Endothelial cell (in vitro differentiated cells): ENCODE data around the gene PLEKHB2. TPM values are rescaled to one million over a fixed set of nuclear protein-coding genes. Genes with fewer than 3 reads are reported as not detected.
"Not testable (repeated sequence)": the region's sequence is repeated elsewhere in the genome, so short reads cannot be mapped to it uniquely, and the experiment has no call there.

Experiments used
- DNase-seq: peaks from one replicate; pipeline ENCODE4 v3.0.0; 2021; ENCODE audit warnings: low spot score
- H3K27ac Mint-ChIP-seq: one replicate; pipeline ENCODE4 v1.8.0; 2021; ENCODE audit warnings: mixed read lengths, inconsistent platforms; ENCODE audit not compliant: unreplicated experiment
- H3K27me3 Mint-ChIP-seq: one replicate; pipeline ENCODE4 v1.8.0; 2021; ENCODE audit warnings: mild to moderate bottlenecking, moderate library complexity, mixed read lengths, inconsistent platforms; ENCODE audit not compliant: unreplicated experiment
- H3K36me3 Mint-ChIP-seq: one replicate; pipeline ENCODE4 v1.8.0; 2021; ENCODE audit warnings: mild to moderate bottlenecking, low read depth, mixed read lengths, inconsistent platforms; ENCODE audit not compliant: unreplicated experiment
- H3K4me1 Mint-ChIP-seq: one replicate; pipeline ENCODE4 v1.8.0; 2021; ENCODE audit warnings: mild to moderate bottlenecking, mixed read lengths, inconsistent platforms; ENCODE audit not compliant: unreplicated experiment
- H3K4me3 Mint-ChIP-seq: one replicate; pipeline ENCODE4 v1.8.0; 2021; ENCODE audit warnings: mild to moderate bottlenecking, mixed read lengths, inconsistent platforms; ENCODE audit not compliant: unreplicated experiment
- H3K9me3 Mint-ChIP-seq: one replicate; pipeline ENCODE4 v1.8.0; 2021; ENCODE audit warnings: mixed read lengths, inconsistent platforms; ENCODE audit not compliant: unreplicated experiment
- CTCF ChIP-seq: fragments of 200-600 bp; sonication (generic); IDR thresholded peaks from one replicate; pipeline ENCODE4 v1.5.0; 2021; ENCODE audit warnings: antibody characterized with exemption; ENCODE audit not compliant: unreplicated experiment
- total RNA-seq: library from RNA; stranded (reverse); fragmentation: NEBNext Ultra II Directional; extraction: Animal tissue kit (Norgen Biotek cat#: 25700); gene quantifications from one replicate; pipeline ENCODE4 v1.2.1, GENCODE V29; 2021; ENCODE audit not compliant: unreplicated experiment

PLEKHB2 gene
- total RNA-seq, 1 donor from 2014 or later: 59.2 TPM

DNA sequence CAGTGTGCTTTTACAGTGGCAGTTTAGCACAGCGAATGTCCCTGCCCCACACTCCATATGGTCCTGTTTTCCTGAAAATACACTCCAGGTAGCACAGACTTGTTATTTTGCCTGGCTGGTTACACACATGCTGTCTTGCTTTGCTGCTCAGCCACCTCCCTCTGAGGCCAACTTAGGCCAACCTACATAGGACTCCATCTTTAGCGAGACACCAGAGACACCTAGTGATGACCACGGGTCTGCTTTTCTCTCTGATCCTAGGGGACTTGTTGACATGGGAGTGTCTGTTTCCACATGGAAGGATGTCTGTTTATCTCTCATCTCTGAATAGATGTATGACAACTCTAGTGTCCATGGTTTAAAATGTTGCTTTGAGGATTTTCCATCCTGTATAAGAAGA lies 43.3 kb downstream of the PLEKHB2 start:
- H3K4me1 Mint-ChIP-seq: no peaks in the 10 kb centered on the region
- no peak for TF ChIP-seq CTCF
- no peak for DNase-seq
- H3K27ac Mint-ChIP-seq: no peak overlapping the region
- no peaks in the 10 kb centered on the region for H3K9me3 Mint-ChIP-seq
- H3K27me3 Mint-ChIP-seq: peaks cover 7% of the 10 kb centered on the region
- H3K36me3 Mint-ChIP-seq: peaks cover 15% of the 10 kb centered on the region
- H3K4me3 Mint-ChIP-seq: no peak overlapping the region

DNA sequence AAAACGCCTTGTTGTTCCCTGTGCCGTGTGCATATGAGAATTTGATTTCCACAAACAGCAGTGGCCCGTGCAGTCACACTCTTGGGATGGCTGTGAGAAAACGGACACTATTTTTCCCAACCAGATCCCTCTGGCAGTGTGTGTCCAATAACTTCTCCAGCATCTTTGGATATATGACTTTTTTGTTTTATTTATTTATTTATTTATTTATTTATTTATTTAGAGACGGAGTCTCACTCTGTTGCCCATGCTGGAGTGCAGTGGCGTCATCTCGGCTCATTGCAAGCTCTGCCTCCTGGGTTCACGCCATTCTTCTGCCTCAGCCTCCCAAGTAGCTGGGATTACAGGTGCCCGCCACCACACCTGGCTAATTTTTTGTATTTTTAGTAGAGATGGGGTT lies 45.0 kb downstream of the PLEKHB2 start:
- not testable (repeated sequence) for H3K36me3 Mint-ChIP-seq, H3K27ac Mint-ChIP-seq, H3K27me3 Mint-ChIP-seq, H3K4me3 Mint-ChIP-seq, DNase-seq, H3K4me1 Mint-ChIP-seq, H3K9me3 Mint-ChIP-seq

GRCh38 chr2:131151398-131151797 lies 46.3 kb downstream of the PLEKHB2 start:
- H3K9me3 Mint-ChIP-seq: no peaks in the 10 kb centered on the region
- no peak overlapping the region for H3K27ac Mint-ChIP-seq
- H3K36me3 Mint-ChIP-seq: peaks cover 8% of the 10 kb centered on the region
- peaks cover 7% of the 10 kb centered on the region for H3K27me3 Mint-ChIP-seq
- H3K4me3 Mint-ChIP-seq: no peak overlapping the region
- peaks cover 6% of the 10 kb centered on the region for H3K4me1 Mint-ChIP-seq
- DNase-seq: no peak
- no peak for TF ChIP-seq CTCF

DNA sequence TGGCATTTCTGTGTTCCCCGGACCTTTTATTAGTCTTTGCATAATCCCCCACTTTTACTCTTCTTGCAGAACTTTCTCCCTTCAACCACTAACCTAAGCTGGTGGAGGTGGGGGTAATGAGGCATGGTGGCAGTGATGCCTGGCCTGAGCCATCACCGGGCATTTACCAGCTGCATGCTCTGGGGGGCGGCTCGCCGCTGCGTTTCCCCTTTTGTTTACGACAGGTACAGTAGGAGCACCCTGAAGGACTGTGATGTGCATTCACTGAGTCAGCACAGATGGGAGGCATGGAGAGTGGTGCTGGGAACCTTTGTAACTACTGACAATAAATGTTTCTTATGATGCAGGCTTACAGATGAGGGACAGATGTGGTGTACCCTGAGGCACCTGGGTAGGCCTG lies 46.9 kb downstream of the PLEKHB2 start:
- Mint-ChIP-seq H3K4me3 (no peak overlapping the region), H3K36me3 (peaks cover 8% of the 10 kb centered on the region), H3K9me3 (no peaks in the 10 kb centered on the region), H3K27me3 (peaks cover 7% of the 10 kb centered on the region), H3K4me1 (peaks cover 6% of the 10 kb centered on the region), H3K27ac (no peak overlapping the region)
- no peak for DNase-seq
- no peak for TF ChIP-seq CTCF

- no peak for TF ChIP-seq CTCF
- Mint-ChIP-seq H3K9me3 (no peaks in the 10 kb centered on the region), H3K27me3 (peaks cover 7% of the 10 kb centered on the region)
Observed at GRCh38 chr2:131153529-131153928, 48.4 kb downstream of the PLEKHB2 start.

More at GRCh38 chr2:131153529-131153928, 48.4 kb downstream of the PLEKHB2 start:
- Mint-ChIP-seq H3K4me1 (peaks cover 6% of the 10 kb centered on the region), H3K36me3 (peaks cover 5% of the 10 kb centered on the region), H3K27ac (no peak overlapping the region), H3K4me3 (no peak overlapping the region)
- DNase-seq: no peak
